HepG2 (cell line): ENCODE results near the gene SLC26A2. TPM values are rescaled to one million over a fixed set of nuclear protein-coding genes. Genes with fewer than 3 reads are reported as not detected.

Source experiments
- AGO2 ChIP-seq: fragments of 200-400 bp; formaldehyde crosslinking; optimal IDR thresholded peaks from 2 replicates; pipeline ENCODE3; 2017; ENCODE audit warnings: mild to moderate bottlenecking, low read depth, low read length, moderate library complexity
- DPF2 ChIP-seq: sonication (generic); formaldehyde crosslinking; IDR thresholded peaks from 2 replicates; pipeline ENCODE4 v1.4.0; 2020; ENCODE audit warnings: mild to moderate bottlenecking, low read depth, missing genetic modification reagents, borderline replicate concordance
- MED1 ChIP-seq: sonication (generic); formaldehyde crosslinking; IDR thresholded peaks from 2 replicates; pipeline ENCODE4 v1.4.0; 2020; ENCODE audit warnings: missing genetic modification reagents
- NCOA1 ChIP-seq: sonication (generic); formaldehyde crosslinking; IDR thresholded peaks from 2 replicates; pipeline ENCODE4 v1.9.0; 2021; ENCODE audit warnings: missing genetic modification reagents
- NPAS2 ChIP-seq: sonication (generic); formaldehyde crosslinking; IDR thresholded peaks from 2 replicates; pipeline ENCODE4 v1.8.0; 2022; ENCODE audit warnings: mild to moderate bottlenecking, missing genetic modification reagents, borderline replicate concordance
- POLR2AphosphoS5 ChIP-seq: IDR thresholded peaks from 2 replicates; pipeline ENCODE4 v1.6.1; 2012; ENCODE audit warnings: low read depth, low read length
- RAD21 ChIP-seq: fragments of 450-650 bp; formaldehyde crosslinking; IDR thresholded peaks from 2 replicates; pipeline ENCODE4 v1.5.0; 2020; ENCODE audit warnings: mild to moderate bottlenecking
- SALL2 ChIP-seq: sonication (generic); formaldehyde crosslinking; IDR thresholded peaks from 2 replicates; pipeline ENCODE4 v1.8.1; 2023; ENCODE audit warnings: mild to moderate bottlenecking, missing genetic modification reagents, inconsistent platforms
- SKI ChIP-seq: fragments of 450-650 bp; IDR thresholded peaks from one replicate; pipeline ENCODE4 v1.6.1; 2018; ENCODE audit warnings: mild to moderate bottlenecking; ENCODE audit not compliant: partially characterized antibody
- ZMYM4 ChIP-seq: sonication (generic); formaldehyde crosslinking; IDR thresholded peaks from 2 replicates; pipeline ENCODE4 v1.8.1; 2023; ENCODE audit warnings: mild to moderate bottlenecking, missing genetic modification reagents
- ZNF749 ChIP-seq: sonication (generic); formaldehyde crosslinking; IDR thresholded peaks from 2 replicates; pipeline ENCODE4 v1.8.0; 2022; ENCODE audit warnings: mild to moderate bottlenecking, missing genetic modification reagents, moderate library complexity, borderline replicate concordance
- polyA plus RNA-seq, 8 experiments: library from polyadenylated mRNA; depleted of rRNA in 3 of 8; stranded (reverse) in 7 of 8; unstranded in 1 of 8; fragments of >200 nt; fragmentation: Illumina TruSeq in 4 of 8; extraction: Trizol in 4 of 8; gene quantifications; 2 replicates each; pipeline versions ENCODE4 v1.2.1 to v1.2.3, GENCODE V29; 2011 to 2016; ENCODE audit warnings: low read depth in 4 of 8, missing spikeins in 1 of 8, mixed read lengths in 1 of 8; ENCODE audit not compliant: insufficient read depth in 1 of 8
- total RNA-seq, 5 experiments: library from RNA; depleted of rRNA; stranded (reverse); fragments of >200 nt; fragmentation: Illumina TruSeq; extraction: Trizol; gene quantifications; 2 replicates each; pipeline ENCODE4 v1.2.3, GENCODE V29; 2016; ENCODE audit warnings: low read depth in 1 of 5
- TF ChIP-seq, protein P1 (sequence below): IDR thresholded peaks from 2 replicates; pipeline ENCODE4 v1.6.1; 2016; ENCODE audit warnings: low read depth, borderline replicate concordance
- TF ChIP-seq, protein P2 (sequence below): sonication (generic); formaldehyde crosslinking; IDR thresholded peaks from 2 replicates; pipeline ENCODE4 v1.8.1; 2023; ENCODE audit warnings: mild to moderate bottlenecking, moderate library complexity, missing genetic modification reagents
- TF ChIP-seq, protein P3 (sequence below): sonication (generic); formaldehyde crosslinking; IDR thresholded peaks from 2 replicates; pipeline ENCODE4 v1.5.0; 2020; ENCODE audit warnings: mild to moderate bottlenecking, missing genetic modification reagents
- TF ChIP-seq, protein P4 (sequence below): sonication (generic); formaldehyde crosslinking; IDR thresholded peaks from 2 replicates; pipeline ENCODE4 v1.9.0; 2021; ENCODE audit warnings: missing genetic modification reagents, mild to moderate bottlenecking, borderline replicate concordance
- TF ChIP-seq, protein P5 (sequence below): sonication (generic); formaldehyde crosslinking; IDR thresholded peaks from 2 replicates; pipeline ENCODE4 v1.8.0; 2022; ENCODE audit warnings: missing genetic modification reagents, mild to moderate bottlenecking, borderline replicate concordance
- TF ChIP-seq, protein P6 (sequence below): sonication (generic); formaldehyde crosslinking; IDR thresholded peaks from 2 replicates; pipeline ENCODE4 v1.5.0; 2020; ENCODE audit warnings: mild to moderate bottlenecking, missing genetic modification reagents, moderate library complexity
- TF ChIP-seq, protein P7 (sequence below): sonication (generic); formaldehyde crosslinking; IDR thresholded peaks from 2 replicates; pipeline ENCODE4 v1.4.0; 2020; ENCODE audit warnings: missing genetic modification reagents

SLC26A2 gene
- total and polyA plus RNA-seq, 2 of the 13 experiments (the other 11 are each of a cell fraction or from before 2014, with no cell fraction given) = 2.2 to 7.9 TPM

DNA sequence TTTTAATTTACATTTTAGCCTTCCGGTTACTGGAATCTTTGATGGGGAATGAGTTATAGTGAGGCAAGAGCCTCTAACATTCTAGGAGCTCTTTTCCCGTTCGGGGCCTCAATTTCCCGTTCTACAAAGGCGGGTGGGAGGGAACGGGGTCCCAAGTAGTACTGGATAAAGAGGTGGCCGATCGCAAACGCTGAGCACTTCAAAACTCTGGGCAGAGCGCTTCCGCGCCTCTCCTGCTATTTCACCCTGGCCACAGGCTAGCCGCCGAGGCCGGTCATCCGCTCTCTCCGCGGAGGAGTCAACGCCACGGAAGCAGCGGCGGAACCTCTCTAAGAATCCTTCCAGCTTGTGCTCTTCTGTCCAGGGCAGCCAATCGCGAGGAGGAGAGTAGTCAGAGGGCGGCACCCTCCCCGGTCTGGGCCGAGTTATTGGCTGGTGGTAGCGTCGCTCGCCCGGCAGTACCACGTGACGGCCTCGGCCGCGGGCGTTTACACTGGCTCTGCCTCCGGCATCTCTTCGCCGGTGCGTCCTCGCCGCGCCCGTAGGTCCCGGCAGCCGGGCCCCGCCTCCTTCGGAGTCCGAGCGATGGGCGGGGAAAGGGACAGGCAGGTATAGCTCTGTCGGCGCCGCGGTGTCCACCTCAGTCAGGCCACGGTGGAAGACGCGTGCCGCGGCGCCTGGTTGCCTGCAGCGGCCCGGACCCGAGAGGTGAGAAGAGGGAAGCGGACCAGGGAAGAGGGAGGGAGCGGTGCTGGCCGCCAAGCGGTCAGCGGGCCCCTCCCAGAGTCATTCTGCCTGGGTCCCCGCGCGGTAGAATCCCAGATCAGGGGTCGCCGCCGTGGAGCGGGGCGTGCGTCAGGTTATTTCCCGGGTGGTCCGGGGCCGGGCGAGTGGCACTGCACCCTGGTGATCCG, at the start of gene SLC26A2 (continued):
- TF ChIP-seq, protein P1, sequence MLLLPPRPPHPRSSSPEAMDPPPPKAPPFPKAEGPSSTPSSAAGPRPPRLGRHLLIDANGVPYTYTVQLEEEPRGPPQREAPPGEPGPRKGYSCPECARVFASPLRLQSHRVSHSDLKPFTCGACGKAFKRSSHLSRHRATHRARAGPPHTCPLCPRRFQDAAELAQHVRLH (CRISPR knock-in tag) = peak; percentile 36; the same call in 1 of the 2 replicates
- TF ChIP-seq POLR2AphosphoS5 (peak; percentile 93), NCOA1 (CRISPR knock-in tag) (0 out of 2 replicates have a peak, but pooled peaks have one; percentile 55), MED1 (CRISPR knock-in tag) (peak; percentile 16; the same call in 1 of the 2 replicates), AGO2 (peak; percentile 44), ZNF749 (CRISPR knock-in tag) (no peak), SALL2 (CRISPR knock-in tag) (peak; percentile 55; the same call in 1 of the 2 replicates), NPAS2 (CRISPR knock-in tag) (no peak), DPF2 (no peak), SKI (no peak), RAD21 (peak; percentile 48; the same call in 1 of the 2 replicates), ZMYM4 (CRISPR knock-in tag) (peak; percentile 93)
- TF ChIP-seq, protein P2, sequence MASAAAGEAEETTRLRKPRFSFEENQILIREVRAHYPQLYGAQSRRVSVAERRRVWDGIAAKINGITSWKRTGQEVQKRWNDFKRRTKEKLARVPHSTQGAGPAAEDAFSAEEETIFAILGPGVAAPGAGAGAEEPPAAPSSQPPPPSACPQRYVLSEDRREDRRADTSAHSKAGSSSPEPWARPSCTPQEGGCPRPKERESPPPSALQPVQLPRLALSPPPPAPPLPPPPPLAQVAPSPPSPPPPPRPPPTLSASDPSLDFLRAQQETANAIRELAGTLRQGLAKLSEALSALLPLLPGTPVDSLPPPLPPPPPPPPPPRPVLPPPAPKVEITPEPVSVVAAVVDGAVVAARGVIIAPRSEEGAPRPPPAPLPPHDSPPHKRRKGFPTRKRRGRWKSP = peak; percentile 45
- TF ChIP-seq, protein P3, sequence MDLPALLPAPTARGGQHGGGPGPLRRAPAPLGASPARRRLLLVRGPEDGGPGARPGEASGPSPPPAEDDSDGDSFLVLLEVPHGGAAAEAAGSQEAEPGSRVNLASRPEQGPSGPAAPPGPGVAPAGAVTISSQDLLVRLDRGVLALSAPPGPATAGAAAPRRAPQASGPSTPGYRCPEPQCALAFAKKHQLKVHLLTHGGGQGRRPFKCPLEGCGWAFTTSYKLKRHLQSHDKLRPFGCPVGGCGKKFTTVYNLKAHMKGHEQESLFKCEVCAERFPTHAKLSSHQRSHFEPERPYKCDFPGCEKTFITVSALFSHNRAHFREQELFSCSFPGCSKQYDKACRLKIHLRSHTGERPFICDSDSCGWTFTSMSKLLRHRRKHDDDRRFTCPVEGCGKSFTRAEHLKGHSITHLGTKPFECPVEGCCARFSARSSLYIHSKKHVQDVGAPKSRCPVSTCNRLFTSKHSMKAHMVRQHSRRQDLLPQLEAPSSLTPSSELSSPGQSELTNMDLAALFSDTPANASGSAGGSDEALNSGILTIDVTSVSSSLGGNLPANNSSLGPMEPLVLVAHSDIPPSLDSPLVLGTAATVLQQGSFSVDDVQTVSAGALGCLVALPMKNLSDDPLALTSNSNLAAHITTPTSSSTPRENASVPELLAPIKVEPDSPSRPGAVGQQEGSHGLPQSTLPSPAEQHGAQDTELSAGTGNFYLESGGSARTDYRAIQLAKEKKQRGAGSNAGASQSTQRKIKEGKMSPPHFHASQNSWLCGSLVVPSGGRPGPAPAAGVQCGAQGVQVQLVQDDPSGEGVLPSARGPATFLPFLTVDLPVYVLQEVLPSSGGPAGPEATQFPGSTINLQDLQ = peak; percentile 50; the same call in 1 of the 2 replicates
- TF ChIP-seq, protein P4, sequence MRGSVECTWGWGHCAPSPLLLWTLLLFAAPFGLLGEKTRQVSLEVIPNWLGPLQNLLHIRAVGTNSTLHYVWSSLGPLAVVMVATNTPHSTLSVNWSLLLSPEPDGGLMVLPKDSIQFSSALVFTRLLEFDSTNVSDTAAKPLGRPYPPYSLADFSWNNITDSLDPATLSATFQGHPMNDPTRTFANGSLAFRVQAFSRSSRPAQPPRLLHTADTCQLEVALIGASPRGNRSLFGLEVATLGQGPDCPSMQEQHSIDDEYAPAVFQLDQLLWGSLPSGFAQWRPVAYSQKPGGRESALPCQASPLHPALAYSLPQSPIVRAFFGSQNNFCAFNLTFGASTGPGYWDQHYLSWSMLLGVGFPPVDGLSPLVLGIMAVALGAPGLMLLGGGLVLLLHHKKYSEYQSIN = no peak
- TF ChIP-seq, protein P5, sequence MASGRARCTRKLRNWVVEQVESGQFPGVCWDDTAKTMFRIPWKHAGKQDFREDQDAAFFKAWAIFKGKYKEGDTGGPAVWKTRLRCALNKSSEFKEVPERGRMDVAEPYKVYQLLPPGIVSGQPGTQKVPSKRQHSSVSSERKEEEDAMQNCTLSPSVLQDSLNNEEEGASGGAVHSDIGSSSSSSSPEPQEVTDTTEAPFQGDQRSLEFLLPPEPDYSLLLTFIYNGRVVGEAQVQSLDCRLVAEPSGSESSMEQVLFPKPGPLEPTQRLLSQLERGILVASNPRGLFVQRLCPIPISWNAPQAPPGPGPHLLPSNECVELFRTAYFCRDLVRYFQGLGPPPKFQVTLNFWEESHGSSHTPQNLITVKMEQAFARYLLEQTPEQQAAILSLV = peak; percentile 19; the same call in 1 of the 2 replicates
- TF ChIP-seq, protein P6, sequence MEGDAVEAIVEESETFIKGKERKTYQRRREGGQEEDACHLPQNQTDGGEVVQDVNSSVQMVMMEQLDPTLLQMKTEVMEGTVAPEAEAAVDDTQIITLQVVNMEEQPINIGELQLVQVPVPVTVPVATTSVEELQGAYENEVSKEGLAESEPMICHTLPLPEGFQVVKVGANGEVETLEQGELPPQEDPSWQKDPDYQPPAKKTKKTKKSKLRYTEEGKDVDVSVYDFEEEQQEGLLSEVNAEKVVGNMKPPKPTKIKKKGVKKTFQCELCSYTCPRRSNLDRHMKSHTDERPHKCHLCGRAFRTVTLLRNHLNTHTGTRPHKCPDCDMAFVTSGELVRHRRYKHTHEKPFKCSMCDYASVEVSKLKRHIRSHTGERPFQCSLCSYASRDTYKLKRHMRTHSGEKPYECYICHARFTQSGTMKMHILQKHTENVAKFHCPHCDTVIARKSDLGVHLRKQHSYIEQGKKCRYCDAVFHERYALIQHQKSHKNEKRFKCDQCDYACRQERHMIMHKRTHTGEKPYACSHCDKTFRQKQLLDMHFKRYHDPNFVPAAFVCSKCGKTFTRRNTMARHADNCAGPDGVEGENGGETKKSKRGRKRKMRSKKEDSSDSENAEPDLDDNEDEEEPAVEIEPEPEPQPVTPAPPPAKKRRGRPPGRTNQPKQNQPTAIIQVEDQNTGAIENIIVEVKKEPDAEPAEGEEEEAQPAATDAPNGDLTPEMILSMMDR (CRISPR knock-in tag) = peak; percentile 17; the same call in 1 of the 2 replicates
- TF ChIP-seq, protein P7, sequence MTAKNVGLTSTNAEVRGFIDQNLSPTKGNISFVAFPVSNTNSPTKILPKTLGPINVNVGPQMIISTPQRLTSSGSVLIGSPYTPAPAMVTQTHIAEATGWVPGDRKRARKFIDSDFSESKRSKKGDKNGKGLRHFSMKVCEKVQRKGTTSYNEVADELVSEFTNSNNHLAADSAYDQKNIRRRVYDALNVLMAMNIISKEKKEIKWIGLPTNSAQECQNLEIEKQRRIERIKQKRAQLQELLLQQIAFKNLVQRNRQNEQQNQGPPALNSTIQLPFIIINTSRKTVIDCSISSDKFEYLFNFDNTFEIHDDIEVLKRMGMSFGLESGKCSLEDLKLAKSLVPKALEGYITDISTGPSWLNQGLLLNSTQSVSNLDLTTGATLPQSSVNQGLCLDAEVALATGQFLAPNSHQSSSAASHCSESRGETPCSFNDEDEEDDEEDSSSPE (CRISPR knock-in tag) = peak; percentile 54
